ENCODE data around the gene KPNA6.

KPNA6 gene

GRCh38 chr1:32221581-32221979 lies 113.7 kb downstream of the KPNA6 start:
- no peak for DNase-seq

- peak; percentile 75 to 83 (median 79) for DNase-seq
Observed at GRCh38 chr1:32221980-32222755, 114.3 kb downstream of the KPNA6 start, which contains the start of the genes EIF3I and TMEM234. EIF3I (plus strand) TSS chr1:32222407; CDS start chr1:32222442, 35 bp downstream. TMEM234 (minus strand) TSS chr1:32222353; CDS start chr1:32222322, 31 bp downstream.

- no peak for DNase-seq
Observed at GRCh38 chr1:32223683-32224082, 115.8 kb downstream of the KPNA6 start.

GRCh38 chr1:32224285-32224684 lies 116.4 kb downstream of the KPNA6 start:
- no peak for DNase-seq
